Measurements from ENCODE around the gene OPN1SW.
A peak's percentile ranks its signal among the peaks of the same experiment; 100 is the strongest.

The OPN1SW gene

DNA sequence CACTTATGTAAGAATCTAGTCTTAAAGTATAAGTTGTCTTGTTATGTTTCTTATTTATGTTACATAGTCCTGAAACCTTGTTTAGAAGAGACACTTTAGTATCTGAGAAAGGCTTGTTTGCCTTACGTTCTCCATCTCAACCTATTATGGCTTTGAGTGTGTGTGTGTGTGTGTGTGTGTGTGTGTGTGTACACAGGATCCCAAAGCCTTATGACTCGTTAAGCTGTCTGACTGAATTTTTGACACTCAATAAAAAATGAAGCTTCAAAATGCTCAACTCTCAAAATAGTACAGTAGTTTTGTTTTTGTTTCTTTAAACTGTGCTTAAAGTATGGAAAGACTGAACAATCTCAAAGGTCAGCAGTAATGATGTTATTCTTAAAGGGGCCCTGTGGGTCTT, 18.4 kb downstream of the OPN1SW start:
- DNase-seq, result no peak

DNA sequence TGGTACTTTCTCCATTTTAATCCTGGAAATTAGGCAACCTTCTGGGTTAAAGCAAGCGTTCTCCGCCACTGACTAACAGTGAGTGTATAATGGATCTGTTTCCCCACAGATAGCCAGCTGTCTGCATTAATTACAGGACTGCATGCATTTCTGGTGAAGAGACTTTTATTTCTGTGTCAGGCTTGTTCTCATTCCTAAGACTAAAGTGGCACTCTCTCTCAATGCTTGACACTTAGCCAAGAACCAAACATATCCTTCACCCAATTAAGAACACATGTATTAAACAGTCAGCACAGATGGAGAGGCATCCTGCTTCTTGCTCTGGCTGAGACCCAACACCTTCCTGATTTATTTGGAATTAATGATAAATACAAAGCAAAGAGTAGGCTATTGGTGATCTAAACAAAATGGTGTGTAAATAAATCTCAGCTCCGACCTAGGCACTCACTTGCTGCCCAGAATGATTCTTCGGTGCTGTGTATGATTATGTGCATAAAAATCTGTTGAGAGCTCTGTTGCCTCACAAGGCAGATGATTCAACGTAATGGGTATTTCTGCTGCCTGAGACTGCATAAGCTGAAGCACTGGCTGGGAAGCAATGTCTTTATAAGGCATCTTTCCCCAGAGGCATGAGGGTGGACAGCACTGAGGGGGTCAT, 19.6 kb downstream of the OPN1SW start:
- DNase-seq, result no peak

DNA sequence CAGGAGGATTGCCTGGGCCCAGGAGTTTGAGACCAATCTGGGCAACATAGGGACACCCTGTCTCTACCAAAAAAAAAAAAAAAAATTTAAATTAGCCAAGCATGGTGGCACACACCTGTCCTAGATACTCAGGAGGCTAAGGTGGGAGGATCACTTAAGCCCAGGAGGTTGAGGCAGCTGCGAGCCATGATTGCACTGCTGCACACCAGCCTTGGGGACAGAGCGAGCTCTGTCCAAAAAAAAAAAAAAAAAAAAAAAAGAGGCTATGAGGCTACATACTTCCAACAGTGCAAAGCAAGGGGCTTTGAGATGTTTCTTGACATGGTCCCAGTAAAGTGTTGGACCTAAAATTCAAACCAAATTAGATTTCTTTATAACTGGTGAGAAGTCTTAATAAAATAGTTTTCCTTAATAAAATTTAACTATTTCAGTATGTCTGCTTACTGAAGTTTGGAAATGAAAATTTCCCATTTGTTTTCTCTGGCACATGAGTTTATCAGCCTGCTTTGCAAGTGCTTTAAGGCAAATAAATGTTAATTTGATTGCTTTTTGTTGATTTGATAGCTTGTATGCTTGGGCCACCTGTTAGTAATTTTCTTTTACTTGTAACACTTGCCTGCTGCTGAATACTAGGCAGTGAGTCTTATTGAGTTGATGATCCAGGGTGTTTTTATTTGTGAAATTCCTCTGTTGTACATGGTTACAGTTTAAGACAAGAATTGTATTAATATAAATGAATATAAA, 20.3 kb downstream of the OPN1SW start:
- DNase-seq, result no peak

DNA sequence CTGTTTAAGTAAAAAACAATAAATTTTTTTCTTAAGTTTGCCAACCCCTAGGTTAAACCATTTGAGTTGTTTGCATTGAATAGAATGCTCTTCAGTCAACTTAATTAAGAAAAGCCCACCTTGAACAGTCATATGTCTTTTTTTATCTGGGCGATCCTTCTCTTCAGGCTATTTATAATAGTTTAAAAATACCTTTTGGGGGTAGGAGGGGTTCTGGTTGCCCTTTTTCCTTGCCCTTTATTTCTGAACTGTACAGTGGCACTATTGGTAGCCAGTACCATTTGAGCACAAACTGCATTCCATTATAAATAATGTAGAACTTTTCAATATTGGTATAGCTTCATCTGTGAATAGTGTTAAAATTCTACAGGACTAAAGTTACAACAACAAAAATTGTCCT, 23.3 kb downstream of the OPN1SW start:
- no peak for DNase-seq

DNA sequence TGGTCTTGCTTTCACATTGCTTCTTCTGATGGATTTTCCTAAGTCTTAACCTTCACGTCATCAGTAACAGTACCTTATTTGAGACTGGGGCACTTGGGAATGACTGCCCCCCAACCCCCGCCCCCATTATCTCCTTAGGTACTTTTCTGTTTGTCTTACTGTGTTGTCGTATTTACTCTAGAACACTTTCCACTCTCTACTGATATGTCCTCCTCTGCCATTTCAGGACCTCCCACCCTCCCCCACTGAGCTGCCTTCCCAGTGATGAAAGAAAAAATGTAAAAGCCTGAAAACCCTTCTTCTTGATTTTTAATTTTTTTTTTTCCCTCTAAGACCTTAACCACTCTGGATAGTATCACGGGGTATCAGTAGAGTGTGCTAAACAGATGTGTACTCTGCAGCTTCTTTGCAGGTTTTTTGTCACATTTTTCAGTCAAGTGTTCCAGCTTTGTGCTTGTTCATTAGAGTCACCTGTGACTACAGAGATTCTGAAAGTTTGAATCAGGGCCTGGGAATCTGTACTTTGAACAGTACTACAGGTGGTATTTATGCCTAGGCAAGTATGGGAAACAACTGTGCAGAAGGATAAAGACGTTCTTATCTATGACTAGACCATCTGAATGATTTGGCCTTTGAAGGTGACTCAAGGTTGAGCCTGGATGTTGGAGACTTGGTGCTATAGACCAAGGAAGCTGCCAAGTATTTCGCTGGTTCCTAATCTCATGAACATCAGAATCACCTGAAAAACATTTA, 28.1 kb downstream of the OPN1SW start:
- DNase-seq, result no peak

DNA sequence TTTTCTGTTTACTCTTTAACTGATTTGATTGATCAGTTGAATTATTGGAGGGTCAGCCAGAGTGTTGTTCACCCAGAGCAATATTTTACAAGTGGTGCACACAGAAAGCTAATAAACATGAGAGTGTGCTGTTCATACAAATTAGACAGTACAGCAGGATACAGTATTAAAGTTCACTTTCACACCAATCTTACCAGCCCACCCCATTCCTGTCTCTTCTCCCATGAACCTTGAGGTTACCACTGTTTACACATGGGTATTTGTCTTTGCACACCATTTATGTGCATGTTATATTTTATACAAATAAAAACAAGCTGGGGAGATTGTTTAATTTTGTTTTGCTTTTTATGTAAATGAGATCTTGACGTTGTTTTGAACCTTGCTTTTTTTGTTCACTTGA, 29.9 kb downstream of the OPN1SW start:
- DNase-seq, result no peak

DNA sequence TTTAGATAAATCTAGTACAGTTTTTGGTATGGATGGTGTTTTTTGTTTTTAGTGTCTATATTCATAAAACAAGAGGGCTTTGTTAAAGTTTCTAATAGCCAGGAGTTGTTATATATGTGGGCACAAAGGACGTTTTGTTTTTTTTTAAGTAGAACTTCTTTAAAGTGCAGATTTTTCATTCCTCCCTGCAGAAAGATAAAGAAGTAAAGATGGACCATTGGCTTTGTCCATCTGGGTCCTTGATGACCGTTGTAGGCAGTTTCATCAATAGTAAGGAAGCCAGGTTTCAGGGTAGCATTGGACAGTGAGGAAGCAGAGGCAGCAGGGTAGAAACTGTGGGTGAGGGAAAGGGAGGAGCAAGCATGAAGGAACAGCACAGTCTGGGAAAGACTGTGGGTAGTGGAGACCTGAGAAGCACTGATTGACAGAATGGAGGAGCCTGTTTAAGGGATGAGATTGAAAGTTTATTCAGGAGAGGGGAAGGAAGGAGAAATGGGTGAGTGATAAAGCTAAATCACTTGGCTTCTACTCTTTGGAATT, 31.2 kb downstream of the OPN1SW start:
- DNase-seq, result no peak

DNA sequence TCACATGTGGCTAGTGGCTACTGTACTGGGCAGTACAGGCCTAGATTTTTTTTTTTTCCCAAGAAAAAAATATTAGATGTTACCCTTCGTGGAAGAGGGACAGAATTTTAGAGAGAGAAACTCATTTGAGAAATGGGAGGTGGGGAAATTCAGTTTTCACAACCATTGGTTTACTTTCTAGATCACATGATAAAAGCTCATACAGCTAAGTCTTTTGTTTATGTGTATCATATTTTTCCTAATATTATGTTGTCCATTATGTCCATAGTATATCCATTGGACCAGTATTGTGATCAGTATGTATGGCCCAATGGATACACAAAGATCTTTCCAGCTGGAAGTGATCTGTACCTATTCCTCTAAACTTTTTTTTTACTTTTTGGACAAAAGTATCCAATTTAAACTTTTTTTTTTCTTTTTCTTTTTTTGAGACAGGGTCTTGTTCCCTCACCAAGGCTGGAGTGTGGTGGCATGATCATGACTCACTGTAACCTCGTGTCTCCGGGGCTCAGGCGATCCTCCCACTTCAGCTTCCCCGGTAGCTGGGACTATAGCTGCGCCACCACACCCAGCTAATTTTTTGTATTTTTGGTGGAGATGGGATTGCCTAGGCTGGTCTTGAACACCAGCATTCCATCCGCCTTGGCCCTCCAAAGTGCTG, 32.4 kb downstream of the OPN1SW start:
- DNase-seq, result no peak

DNA sequence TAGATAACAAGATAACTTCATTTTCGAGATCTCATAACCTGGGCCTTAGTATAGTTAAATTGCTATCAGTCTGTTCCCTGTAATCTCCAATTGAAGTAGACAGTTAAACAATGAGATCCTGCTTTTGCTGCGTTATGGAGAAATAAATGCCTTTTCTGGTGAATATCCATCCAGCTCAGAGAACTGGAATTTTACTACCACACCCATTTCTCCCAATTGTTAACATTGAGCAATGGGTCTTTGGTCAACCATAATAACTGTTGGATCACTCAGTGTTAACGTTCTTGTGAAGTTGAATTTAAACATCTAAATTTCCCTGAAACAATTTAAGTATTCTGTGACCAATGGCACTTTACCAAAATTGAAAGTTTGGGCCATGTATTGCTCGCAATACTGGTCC, 33.4 kb downstream of the OPN1SW start:
- no peak for DNase-seq

DNA sequence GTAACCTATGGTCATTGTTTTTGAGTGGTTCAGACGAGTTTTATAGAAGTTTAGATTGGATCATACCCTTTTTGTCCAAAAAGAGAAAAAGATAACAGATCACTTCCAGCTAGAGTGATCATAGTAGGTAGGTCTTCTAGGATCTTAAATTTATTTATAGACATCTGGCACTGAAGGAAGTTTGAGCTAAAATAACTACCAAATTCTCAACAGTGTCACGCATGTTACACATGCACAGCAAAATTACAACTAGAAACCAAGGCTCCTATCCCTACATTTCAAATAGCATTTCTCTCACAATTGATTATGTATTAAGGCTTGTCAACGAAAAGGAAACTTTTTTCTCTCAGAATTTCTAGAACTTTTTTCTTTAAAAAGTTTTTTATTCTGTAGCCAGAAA, 34.1 kb downstream of the OPN1SW start:
- DNase-seq, result no peak

DNA sequence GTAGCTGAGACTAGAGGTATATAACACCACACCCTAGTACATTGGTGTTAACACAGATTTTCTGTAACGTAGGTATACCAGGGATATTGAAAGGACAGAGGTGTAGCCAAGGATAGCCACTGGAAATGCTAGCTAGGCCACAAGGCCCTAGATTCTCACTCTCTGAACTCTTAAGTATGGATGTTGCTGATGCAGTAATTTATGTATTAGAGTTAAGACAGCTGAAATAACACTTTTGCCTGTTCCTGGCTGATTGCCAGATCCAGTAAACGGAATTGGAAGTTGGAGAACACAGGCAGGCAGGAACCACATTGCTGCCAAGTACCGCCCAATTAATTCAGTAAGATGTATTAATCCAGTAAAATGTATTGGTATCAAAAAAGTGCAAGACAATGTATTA, 34.6 kb downstream of the OPN1SW start:
- no peak for DNase-seq

DNA sequence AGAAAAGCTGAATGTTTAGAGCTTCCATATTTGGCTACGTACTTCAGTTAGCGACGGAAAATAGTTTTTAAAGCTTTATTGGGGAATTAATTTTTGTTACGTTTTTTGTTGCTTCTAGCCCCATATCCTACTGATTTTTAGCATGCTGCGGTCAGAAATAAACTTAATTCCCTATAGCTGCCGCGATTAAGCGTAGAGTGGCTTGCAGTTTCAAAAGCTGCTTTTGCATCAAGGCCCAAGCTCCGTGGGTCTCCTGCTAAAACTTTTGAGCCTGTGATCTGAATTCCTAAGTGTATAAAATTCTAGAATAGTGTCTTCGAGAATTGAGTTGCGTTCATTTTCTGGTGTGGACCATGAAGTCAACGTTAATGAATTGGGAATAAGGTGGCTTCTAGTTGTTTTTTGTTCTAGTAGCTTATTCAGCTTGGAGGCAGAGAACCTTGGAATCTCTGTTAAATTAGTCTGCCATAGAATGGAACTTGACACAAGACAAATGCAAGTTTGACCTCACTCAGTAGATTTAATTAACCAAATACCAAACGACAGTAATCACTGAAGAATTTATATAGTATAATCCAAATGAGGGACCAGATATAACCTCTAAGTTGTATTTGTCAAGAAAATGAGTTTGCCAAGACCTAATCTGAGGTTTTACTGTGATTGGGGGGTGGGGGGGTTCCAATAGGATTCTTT, 35.5 kb downstream of the OPN1SW start:
- no peak for DNase-seq

DNA sequence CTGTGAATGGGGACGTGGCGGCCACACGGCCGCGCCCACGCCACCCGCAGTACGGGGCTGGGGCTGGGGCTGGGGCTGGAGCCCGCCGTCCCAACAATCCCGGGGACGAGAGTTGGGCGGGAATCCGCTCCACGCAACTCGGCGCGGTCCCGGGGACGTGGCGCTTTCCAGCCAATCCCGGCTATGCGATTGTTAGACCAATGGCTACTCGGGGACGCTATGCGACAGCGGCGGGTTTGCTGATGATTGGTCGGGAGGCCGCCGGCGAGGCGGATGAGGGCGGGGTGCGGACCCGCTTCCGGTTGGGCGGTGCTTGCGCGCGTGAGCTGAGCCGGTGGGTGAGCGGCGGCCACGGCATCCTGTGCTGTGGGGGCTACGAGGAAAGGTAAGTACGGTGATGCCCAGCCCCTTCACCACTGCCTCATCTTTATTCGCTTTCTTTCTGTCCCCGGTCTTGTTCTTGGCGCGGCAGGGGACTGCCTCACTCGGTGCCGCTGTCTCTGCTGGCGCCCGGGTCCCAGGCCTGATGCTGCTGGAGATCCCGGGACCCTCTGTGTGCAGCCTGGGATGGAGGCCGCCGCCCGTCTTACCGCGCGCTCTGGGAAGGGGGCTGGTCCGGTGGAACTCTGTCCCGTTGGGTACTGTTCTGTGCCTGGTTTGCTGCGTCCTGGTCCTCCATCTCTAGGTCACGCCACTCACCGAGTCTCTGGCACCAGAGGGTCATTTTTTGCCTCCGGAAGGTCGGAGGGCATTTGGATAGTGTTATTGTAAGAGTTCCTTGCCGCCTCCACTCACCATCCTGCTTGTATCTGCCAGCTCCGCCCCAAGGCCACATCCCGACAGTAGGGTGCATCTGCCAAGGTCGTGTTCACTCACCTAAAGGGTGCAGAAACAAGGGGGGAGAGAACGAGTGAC, 36.3 kb downstream of the OPN1SW start, which contains the start of gene CALU:
Gene CALU (plus strand): TSS at position 312 of the 915 bp plus-strand sequence. CDS start 9,225 bp downstream, outside the sequence.
- peak; percentile 94 for DNase-seq

DNA sequence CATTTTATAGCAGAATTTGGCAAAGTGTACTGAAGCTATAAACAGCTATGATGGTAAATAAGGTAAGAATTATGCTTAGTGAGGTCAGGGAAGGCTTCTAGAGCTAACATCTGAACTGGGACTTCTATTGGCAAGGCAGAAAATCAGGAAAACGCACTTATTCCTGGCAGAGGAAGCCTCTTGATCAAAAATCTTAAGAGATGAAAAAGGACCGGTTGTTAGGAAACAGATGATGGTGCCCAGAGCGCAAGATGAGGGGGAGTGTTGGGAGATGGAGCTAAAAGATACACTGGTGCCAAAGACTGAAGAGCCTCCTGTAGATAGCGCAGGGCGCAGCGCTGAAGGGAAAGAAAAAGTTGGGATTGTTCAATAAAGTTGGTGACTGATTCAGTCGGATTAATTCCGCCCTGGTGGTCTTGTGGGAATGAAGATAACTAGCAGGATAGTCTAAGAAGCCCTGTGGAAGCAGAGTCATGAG, 37.0 kb downstream of the OPN1SW start:
- peak; percentile 4 for DNase-seq

DNA sequence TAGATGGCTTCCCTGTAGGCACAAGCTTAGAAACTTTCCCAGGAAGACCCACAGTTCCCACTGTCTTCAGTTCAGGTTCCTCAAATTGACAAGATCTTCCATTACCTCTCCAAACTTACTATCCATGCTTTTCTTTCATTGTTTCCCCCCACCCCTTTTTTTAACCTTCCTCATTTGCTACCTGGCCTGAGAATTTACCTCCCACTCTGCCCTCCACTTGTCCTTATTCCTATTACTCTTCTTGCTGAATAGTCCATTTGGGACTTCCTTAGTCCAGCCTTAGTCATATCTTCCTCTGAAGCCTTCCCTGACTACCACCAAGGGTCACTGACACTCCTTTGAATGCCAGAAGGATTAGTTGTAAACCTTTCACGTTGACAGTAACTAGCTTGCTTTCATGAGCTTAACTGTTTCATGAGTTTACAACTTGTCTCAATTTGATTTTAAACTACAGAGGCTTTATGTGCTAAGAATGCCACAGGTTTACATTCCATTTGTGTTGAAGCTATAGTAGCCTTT, 37.7 kb downstream of the OPN1SW start:
- no peak for DNase-seq

DNA sequence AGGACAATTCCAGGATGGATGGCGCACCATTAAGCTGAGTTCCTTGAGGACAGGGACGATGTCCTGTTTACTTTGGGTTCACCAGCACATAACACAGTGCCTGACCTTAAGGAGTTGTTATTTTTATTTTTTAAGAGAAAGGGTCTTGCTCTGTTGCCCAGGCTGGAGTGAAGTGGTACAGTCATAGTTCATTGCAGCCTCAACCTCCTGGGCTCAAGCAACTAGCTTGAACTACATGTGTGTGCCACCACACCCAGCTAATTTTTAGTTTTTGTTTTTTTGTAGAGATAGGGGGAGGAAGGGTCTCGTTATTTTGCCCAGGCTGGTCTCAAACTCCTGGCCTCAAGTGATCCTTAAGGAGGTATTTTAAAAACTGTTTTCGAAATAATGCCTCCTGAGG, 38.2 kb downstream of the OPN1SW start:
- DNase-seq, result no peak

DNA sequence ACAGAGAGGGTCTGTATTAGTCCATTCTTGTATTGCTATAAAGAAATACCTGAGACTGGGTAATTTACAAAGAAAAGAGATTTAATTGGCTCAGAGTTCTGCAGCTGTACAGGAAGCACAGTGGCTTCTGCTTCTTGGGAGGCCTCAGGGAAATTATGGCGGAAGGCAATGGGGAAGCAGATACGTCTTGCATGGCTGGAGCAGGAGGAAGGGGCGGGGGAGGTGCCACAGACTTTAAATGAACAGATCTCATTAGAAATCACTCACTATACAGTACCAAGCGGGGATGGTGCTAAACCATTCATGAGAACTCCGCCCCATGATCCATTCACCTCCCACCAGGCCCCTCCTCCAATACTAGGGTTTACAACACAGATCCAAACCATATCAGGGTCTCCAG, 40.2 kb downstream of the OPN1SW start:
- DNase-seq, result no peak

DNA sequence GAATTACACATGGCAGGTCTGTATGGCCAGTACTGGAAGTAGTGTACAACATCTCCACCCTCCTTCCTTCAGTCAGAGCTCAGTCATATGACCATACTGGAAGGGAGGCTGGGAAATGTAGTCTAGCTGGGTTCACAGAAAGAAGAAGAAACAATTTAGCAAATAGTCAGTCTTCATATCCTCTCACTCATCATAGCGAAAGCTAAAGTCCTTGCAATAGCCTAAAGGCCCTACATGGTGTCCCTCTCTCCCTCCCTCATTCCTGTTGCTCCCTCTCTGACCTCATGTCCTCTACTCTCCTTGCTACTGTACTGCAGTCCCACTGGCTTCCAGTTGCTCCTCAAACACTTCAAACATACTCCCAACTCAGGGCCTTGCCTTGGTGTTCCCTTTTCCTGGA, 40.7 kb downstream of the OPN1SW start:
- DNase-seq, result no peak

DNA sequence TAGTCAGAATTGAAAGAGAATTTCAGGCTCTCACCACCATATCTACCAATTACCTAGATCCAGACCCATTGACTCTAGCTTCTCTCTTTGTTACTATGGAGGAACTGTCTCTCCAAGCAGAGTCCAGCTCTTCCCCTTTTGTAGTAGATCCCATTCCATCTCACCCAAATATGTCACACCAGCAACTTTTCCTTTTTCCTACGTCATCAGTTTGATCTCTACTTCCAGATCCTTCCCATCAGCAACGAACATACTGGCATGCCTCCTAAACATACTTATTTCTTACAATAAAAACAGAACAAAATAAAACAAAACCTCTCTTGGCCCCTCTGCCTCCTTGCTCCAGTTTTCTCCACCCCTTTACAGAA, 42.3 kb downstream of the OPN1SW start:
- no peak for DNase-seq

DNA sequence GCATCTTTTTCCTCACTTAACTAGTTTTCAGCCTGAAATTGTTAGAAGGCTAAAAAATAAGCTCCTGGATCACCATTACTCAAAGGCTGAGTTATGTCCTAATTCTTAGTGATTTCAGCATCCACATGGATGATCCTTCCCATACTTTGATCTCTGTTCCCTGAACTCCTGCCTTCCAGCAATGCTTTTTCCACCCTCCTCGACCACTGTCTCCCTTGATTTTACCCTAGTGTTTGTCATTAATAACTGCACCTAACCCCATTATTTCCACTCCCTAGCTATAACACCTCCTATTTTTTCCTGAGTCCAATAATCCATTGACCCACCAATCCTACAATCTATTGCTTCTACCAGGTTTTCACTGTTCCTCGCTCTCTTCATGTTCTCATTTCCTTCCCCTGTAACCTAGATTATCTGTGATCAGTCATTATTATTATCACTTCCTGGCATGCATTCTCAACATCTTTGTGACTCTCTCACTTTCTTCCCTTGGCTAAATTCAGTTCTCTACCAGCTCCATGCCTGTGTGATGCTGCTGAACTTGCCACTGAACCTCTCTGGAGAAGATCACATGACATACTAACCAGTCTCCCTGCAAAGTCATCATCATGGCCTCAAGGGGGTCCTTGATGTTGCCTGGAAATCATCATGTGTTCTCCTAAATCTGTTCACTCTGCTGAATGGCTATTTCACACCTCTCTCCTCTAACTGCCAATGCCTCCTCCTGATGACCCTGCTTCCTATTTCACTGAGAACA, 42.9 kb downstream of the OPN1SW start:
- no peak for DNase-seq

All from central memory CD4-positive, alpha-beta T cell (primary cell).